Effector CD8-positive, alpha-beta T cell (primary cell): Measurements from ENCODE around the gene TRO.

Source experiments
- DNase-seq: peaks from one replicate; lab custom pipeline; 2025; lab: John Stamatoyannopoulos, UW
- total RNA-seq, 4 experiments: gene quantifications; one replicate each; lab custom pipeline; 2026; lab: John Stamatoyannopoulos, UW

Gene TRO
- total RNA-seq, result 4.1 to 10.6 (median 6.1) reads per million in 4 experiments

GRCh38 chrX:54920610-54921426 lies at the start of gene TRO:
TSS of gene TRO (plus strand) at chrX:54920824. CDS start at chrX:54922247, 1,423 bp downstream.
- DNase-seq, result no peak

GRCh38 chrX:54885740-54886139 lies 34.9 kb upstream of the TRO start:
- DNase-seq, result no peak

- peak; percentile 2 for DNase-seq
Observed at GRCh38 chrX:54891573-54891972, 29.1 kb upstream of the TRO start.

GRCh38 chrX:54894159-54894558 lies 26.5 kb upstream of the TRO start:
- no peak for DNase-seq

GRCh38 chrX:54909941-54910340 lies 10.7 kb upstream of the TRO start:
- DNase-seq, result no peak

GRCh38 chrX:54921427-54922021 lies 900 bp downstream of the TRO start:
- DNase-seq, result peak; percentile 39

- DNase-seq, result no peak
Observed at GRCh38 chrX:54922547-54922946, 1.9 kb downstream of the TRO start.

GRCh38 chrX:54923376-54923775 lies 2.8 kb downstream of the TRO start:
- DNase-seq, result no peak

GRCh38 chrX:54926978-54927377 lies 6.4 kb downstream of the TRO start:
- no peak for DNase-seq

- DNase-seq, result no peak
Observed at GRCh38 chrX:54928876-54929275, 8.3 kb downstream of the TRO start.

GRCh38 chrX:54930291-54931049 lies 9.8 kb downstream of the TRO start:
- DNase-seq, result no peak

GRCh38 chrX:54931107-54931506 lies 10.5 kb downstream of the TRO start:
- DNase-seq, result no peak

- DNase-seq, result no peak
Observed at GRCh38 chrX:54933150-54933826, 12.7 kb downstream of the TRO start.

GRCh38 chrX:54934058-54934457 lies 13.4 kb downstream of the TRO start:
- DNase-seq, result no peak

GRCh38 chrX:54934890-54935289 lies 14.3 kb downstream of the TRO start:
- no peak for DNase-seq

GRCh38 chrX:54935306-54935705 lies 14.7 kb downstream of the TRO start:
- no peak for DNase-seq

- no peak for DNase-seq
Observed at GRCh38 chrX:54937416-54937815, 16.8 kb downstream of the TRO start.

- no peak for DNase-seq
Observed at GRCh38 chrX:54944816-54945215, 24.2 kb downstream of the TRO start.

- DNase-seq, result no peak
Observed at GRCh38 chrX:54945224-54945623, 24.6 kb downstream of the TRO start.

GRCh38 chrX:54950730-54951375 lies 30.2 kb downstream of the TRO start:
- DNase-seq, result no peak

- no peak for DNase-seq
Observed at GRCh38 chrX:54961750-54962149, 41.1 kb downstream of the TRO start.
